Liver (tissue), 3 donors: ENCODE measurements around the gene TRIP12.

ENCODE experiments used
- ATF3 ChIP-seq: IDR thresholded peaks from 2 replicates; pipeline ENCODE4 v1.6.1; 2016; ENCODE audit warnings: antibody characterized with exemption
- CTCF ChIP-seq: fragments of 150-350 bp; IDR thresholded peaks from 2 replicates; pipeline ENCODE4 v1.5.1; 2017; ENCODE audit warnings: improper control_type of control experiment, low read depth, low read length; ENCODE audit not compliant: missing input control
- EGR1 ChIP-seq, 2 donors: IDR thresholded peaks; 2 replicates each; pipeline ENCODE4 v1.6.1; 2016 to 2018; ENCODE audit warnings: antibody characterized with exemption in 2 of 2, low read depth in 2 of 2
- FOXA1 ChIP-seq: IDR thresholded peaks from 2 replicates; pipeline ENCODE4 v1.6.1; 2016; ENCODE audit warnings: antibody characterized with exemption
- GABPA ChIP-seq, 2 donors: IDR thresholded peaks in 1 of 2; conservative IDR thresholded peaks in 1 of 2; 2 replicates each; pipeline ENCODE4 v1.6.1; 2016; ENCODE audit warnings: antibody characterized with exemption in 2 of 2, mild to moderate bottlenecking in 1 of 2, moderate library complexity in 1 of 2
- JUND ChIP-seq, 2 donors: IDR thresholded peaks; 2 replicates each; pipeline ENCODE4 v1.6.1; 2016; ENCODE audit warnings: antibody characterized with exemption in 2 of 2
- RAD21 ChIP-seq, 2 donors: IDR thresholded peaks; 2 replicates each; pipeline ENCODE4 v1.6.1; 2016; ENCODE audit warnings: antibody characterized with exemption in 2 of 2, mild to moderate bottlenecking in 2 of 2
- SP1 ChIP-seq: IDR thresholded peaks from 2 replicates; pipeline ENCODE4 v1.6.1; 2018; ENCODE audit warnings: antibody characterized with exemption, mild to moderate bottlenecking
- TAF1 ChIP-seq: conservative IDR thresholded peaks from 2 replicates; pipeline ENCODE4 v1.6.1; 2016; ENCODE audit warnings: antibody characterized with exemption, mild to moderate bottlenecking
- YY1 ChIP-seq: IDR thresholded peaks from 2 replicates; pipeline ENCODE4 v1.6.1; 2016; ENCODE audit warnings: antibody characterized with exemption, mild to moderate bottlenecking
- TF ChIP-seq, protein P1 (sequence below): IDR thresholded peaks from 2 replicates; pipeline ENCODE4 v1.6.1; 2016; ENCODE audit warnings: antibody characterized with exemption
- TF ChIP-seq, protein P2 (sequence below): IDR thresholded peaks from 2 replicates; pipeline ENCODE4 v1.6.1; 2016; ENCODE audit warnings: antibody characterized with exemption, mild to moderate bottlenecking
- TF ChIP-seq, protein P3 (sequence below): IDR thresholded peaks from 2 replicates; pipeline ENCODE4 v1.6.1; 2016; ENCODE audit warnings: antibody characterized with exemption
- donor health status: healthy.
- donor health status: healthy.

- TF ChIP-seq CTCF, result no peak
- no peak for TF ChIP-seq EGR1 (IDR thresholded peaks at IDR 0.05; ENCODE audit: low read depth in 2 of 2)
- TF ChIP-seq RAD21 (IDR thresholded peaks at IDR 0.05), result no peak
- no peak for TF ChIP-seq JUND (IDR thresholded peaks at IDR 0.05)
- TF ChIP-seq YY1, result no peak
- TF ChIP-seq ATF3, result no peak
- TF ChIP-seq, protein P1, sequence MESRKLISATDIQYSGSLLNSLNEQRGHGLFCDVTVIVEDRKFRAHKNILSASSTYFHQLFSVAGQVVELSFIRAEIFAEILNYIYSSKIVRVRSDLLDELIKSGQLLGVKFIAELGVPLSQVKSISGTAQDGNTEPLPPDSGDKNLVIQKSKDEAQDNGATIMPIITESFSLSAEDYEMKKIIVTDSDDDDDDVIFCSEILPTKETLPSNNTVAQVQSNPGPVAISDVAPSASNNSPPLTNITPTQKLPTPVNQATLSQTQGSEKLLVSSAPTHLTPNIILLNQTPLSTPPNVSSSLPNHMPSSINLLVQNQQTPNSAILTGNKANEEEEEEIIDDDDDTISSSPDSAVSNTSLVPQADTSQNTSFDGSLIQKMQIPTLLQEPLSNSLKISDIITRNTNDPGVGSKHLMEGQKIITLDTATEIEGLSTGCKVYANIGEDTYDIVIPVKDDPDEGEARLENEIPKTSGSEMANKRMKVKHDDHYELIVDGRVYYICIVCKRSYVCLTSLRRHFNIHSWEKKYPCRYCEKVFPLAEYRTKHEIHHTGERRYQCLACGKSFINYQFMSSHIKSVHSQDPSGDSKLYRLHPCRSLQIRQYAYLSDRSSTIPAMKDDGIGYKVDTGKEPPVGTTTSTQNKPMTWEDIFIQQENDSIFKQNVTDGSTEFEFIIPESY, result no peak
- TF ChIP-seq TAF1, result no peak
- no peak for TF ChIP-seq GABPA (IDR thresholded peaks at IDR 0.05 in 1 of 2, conservative IDR thresholded peaks at IDR 0.05 in 1 of 2)
- TF ChIP-seq, protein P2, sequence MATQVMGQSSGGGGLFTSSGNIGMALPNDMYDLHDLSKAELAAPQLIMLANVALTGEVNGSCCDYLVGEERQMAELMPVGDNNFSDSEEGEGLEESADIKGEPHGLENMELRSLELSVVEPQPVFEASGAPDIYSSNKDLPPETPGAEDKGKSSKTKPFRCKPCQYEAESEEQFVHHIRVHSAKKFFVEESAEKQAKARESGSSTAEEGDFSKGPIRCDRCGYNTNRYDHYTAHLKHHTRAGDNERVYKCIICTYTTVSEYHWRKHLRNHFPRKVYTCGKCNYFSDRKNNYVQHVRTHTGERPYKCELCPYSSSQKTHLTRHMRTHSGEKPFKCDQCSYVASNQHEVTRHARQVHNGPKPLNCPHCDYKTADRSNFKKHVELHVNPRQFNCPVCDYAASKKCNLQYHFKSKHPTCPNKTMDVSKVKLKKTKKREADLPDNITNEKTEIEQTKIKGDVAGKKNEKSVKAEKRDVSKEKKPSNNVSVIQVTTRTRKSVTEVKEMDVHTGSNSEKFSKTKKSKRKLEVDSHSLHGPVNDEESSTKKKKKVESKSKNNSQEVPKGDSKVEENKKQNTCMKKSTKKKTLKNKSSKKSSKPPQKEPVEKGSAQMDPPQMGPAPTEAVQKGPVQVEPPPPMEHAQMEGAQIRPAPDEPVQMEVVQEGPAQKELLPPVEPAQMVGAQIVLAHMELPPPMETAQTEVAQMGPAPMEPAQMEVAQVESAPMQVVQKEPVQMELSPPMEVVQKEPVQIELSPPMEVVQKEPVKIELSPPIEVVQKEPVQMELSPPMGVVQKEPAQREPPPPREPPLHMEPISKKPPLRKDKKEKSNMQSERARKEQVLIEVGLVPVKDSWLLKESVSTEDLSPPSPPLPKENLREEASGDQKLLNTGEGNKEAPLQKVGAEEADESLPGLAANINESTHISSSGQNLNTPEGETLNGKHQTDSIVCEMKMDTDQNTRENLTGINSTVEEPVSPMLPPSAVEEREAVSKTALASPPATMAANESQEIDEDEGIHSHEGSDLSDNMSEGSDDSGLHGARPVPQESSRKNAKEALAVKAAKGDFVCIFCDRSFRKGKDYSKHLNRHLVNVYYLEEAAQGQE, result no peak
- TF ChIP-seq SP1, result no peak
- TF ChIP-seq FOXA1, result no peak
- TF ChIP-seq, protein P3, sequence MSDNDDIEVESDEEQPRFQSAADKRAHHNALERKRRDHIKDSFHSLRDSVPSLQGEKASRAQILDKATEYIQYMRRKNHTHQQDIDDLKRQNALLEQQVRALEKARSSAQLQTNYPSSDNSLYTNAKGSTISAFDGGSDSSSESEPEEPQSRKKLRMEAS, result no peak
Measured at GRCh38 chr2:229843613-229844012, 78.2 kb downstream of the TRIP12 start.
